GM10266 (cell line): ENCODE measurements around the gene SPSB4.

Source experiments
- DNase-seq: peaks from one replicate; pipeline ENCODE4 v3.0.0; 2012; ENCODE audit errors: extremely low spot score
- TF ChIP-seq, protein P1 (sequence below): IDR thresholded peaks from 2 replicates; pipeline ENCODE4 v1.5.1; 2012; ENCODE audit warnings: mild to moderate bottlenecking, low read depth; ENCODE audit not compliant: control insufficient read depth, insufficient read depth; ENCODE audit errors: missing control alignments

The SPSB4 gene

GRCh38 chr3:141128126-141128777 is 77.1 kb downstream of the SPSB4 start:
- TF ChIP-seq, protein P1, sequence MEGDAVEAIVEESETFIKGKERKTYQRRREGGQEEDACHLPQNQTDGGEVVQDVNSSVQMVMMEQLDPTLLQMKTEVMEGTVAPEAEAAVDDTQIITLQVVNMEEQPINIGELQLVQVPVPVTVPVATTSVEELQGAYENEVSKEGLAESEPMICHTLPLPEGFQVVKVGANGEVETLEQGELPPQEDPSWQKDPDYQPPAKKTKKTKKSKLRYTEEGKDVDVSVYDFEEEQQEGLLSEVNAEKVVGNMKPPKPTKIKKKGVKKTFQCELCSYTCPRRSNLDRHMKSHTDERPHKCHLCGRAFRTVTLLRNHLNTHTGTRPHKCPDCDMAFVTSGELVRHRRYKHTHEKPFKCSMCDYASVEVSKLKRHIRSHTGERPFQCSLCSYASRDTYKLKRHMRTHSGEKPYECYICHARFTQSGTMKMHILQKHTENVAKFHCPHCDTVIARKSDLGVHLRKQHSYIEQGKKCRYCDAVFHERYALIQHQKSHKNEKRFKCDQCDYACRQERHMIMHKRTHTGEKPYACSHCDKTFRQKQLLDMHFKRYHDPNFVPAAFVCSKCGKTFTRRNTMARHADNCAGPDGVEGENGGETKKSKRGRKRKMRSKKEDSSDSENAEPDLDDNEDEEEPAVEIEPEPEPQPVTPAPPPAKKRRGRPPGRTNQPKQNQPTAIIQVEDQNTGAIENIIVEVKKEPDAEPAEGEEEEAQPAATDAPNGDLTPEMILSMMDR: no peak
- DNase-seq: no peak

DNA sequence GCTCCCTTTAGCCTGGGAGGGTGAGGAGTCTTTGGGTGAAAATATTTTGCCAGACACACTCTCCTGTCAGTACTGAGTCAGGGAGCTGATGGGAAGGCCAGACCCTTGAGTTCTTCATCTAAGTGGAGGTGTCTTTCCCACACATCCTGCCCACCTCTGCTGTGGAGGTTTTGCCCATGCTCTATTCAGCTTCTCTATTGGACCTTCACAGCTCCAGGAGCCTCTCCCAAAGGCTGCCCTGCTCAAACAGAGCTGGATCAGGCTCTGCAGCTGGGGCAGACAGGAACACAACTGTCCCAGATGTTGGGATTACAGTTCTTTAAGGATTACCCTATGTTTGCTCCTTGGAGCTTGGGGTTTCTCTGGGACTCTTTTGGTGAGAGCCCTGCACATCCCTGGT is 77.9 kb downstream of the SPSB4 start:
- TF ChIP-seq, protein P1: no peak
- DNase-seq: no peak

GRCh38 chr3:141129541-141130011 is 78.4 kb downstream of the SPSB4 start:
- DNase-seq: no peak
- TF ChIP-seq, protein P1: no peak

- TF ChIP-seq, protein P1: no peak
- DNase-seq: no peak
These were observed 92.4 kb downstream of the SPSB4 start for GRCh38 chr3:141143517-141143916.

- DNase-seq: no peak
- TF ChIP-seq, protein P1: no peak
These were observed 95.9 kb downstream of the SPSB4 start for GRCh38 chr3:141146979-141147470.

GRCh38 chr3:141147657-141148056 is 96.5 kb downstream of the SPSB4 start:
- DNase-seq: no peak

DNA sequence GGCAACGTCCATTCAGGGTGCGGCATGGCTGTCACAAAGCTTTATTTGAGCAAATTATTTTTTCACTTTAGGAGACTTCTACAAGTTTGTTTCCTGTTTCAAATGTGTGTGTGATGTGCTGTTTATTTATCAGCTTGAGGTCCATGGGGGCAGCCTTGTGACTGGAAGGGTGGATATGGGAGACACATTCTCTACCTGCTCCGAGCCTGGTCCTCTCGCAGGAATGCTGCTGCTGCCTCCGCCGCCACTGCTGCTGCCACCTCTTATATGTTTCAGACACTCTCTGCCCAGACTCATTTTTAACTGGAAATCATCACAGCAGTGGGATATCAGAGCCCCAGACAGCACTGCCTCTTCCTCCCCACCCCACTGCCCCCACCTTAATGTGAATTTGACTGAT is 97.0 kb downstream of the SPSB4 start:
- TF ChIP-seq, protein P1: no peak
- no peak for DNase-seq

More at GRCh38 chr3:141147657-141148056, 96.5 kb downstream of the SPSB4 start:
- TF ChIP-seq, protein P1: no peak
